Measurements from ENCODE around the gene TMEM9.

Gene TMEM9

GRCh38 chr1:201145816-201146215 lies 8.5 kb downstream of the TMEM9 start:
- DNase-seq (ENCODE audit: low spot score) = no peak

- DNase-seq (ENCODE audit: low spot score) = no peak
Observed at GRCh38 chr1:201145132-201145531, 9.1 kb downstream of the TMEM9 start.

GRCh38 chr1:201144701-201145100 lies 9.6 kb downstream of the TMEM9 start:
- DNase-seq (ENCODE audit: low spot score) = no peak

GRCh38 chr1:201143726-201144635 lies 10.3 kb downstream of the TMEM9 start:
- no peak for DNase-seq (ENCODE audit: low spot score)

GRCh38 chr1:201142849-201143725 lies 11.2 kb downstream of the TMEM9 start:
- no peak for DNase-seq (ENCODE audit: low spot score)

DNA sequence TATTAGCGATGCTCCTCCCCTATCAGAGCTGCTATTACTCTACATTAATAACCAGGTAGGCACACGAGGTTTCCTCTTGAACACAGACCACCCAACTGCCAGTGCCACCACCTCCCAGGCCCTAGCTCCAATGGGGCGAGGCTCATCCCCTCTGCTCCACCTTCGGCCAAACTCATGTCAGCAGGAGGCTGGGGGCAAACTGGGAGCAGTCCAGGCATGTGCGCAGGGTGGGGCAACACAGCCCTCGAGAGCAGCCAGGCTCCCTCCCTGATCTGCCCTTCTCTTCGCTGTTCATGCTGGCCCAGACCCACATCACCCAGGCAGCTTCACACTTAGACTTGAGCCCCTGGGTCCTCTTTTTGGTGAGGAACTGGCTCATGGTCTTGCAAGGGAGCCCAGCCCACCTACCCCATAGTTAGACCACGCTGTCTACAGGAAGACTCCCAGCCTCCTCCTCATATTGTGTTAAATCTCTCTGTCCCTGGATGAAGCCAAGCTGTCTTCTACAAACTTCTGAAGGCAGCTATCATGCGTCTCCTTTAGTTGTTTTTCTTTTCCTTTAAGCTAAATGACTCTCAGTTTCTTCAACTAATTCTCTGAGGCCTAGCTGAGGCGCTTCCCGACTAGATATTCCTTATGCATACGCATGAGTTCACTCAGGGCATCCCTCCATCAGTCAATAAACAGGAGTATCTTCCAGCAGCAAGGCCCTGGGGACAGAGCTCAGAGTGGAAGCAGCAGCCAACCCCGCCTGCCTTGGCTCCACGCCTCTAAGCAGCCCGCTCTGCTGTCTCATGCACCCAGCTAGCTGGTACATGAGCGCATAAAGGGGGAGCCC lies 12.0 kb downstream of the TMEM9 start:
- no peak for DNase-seq (ENCODE audit: low spot score)

- no peak for DNase-seq (ENCODE audit: low spot score)
Observed at GRCh38 chr1:201141418-201141817, 12.9 kb downstream of the TMEM9 start.

- no peak for DNase-seq (ENCODE audit: low spot score)
Observed at GRCh38 chr1:201140941-201141260, 13.4 kb downstream of the TMEM9 start.

- DNase-seq (ENCODE audit: low spot score) = no peak
Observed at GRCh38 chr1:201140235-201140940, 13.9 kb downstream of the TMEM9 start.

DNA sequence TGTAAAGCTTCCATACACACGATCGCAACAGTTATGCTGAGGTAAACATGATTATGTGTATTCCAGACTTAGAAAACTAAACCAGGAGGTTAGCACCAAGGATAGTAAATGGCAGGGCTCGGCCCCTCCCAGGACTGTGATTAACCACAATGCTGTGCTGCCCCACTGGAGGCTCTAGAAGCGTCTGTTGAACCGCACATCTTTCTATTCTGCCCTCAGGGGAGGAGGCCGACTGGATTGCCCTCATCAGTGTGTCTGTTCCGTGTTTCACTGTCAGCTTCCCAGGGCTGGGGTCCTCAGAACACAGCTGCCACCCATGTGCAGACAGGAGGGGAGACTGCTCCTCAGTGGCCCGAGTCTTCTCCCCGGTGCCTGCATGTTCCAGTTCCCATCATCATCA lies 14.5 kb downstream of the TMEM9 start:
- no peak for DNase-seq (ENCODE audit: low spot score)

GRCh38 chr1:201139306-201139705 lies 15.0 kb downstream of the TMEM9 start:
- DNase-seq (ENCODE audit: low spot score) = no peak

GRCh38 chr1:201138311-201138840 lies 15.9 kb downstream of the TMEM9 start:
- DNase-seq (ENCODE audit: low spot score) = no peak

GRCh38 chr1:201137579-201138310 lies 16.5 kb downstream of the TMEM9 start:
- no peak for DNase-seq (ENCODE audit: low spot score)

DNA sequence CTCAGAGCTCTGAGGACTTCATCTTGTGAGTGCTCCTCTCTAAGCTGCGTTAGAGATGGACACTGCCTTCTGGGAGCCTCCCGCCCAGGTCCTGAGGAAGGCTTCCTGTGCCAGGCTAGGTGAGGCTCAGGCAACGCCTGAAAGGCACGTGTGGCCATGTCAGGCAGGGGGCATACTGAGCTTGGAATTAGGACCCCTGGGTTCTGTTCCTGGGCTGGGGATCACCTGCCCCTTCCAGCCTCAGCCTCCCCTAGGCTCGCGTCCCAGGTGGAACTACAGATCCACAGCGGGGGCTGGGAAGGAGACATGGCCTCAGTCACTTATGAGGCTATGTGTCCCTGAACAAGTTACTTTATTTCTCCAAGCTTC lies 17.3 kb downstream of the TMEM9 start:
- no peak for DNase-seq (ENCODE audit: low spot score)

- no peak for DNase-seq (ENCODE audit: low spot score)
Observed at GRCh38 chr1:201136355-201137023, 17.8 kb downstream of the TMEM9 start.

- DNase-seq (ENCODE audit: low spot score) = no peak
Observed at GRCh38 chr1:201134405-201134804, 19.9 kb downstream of the TMEM9 start.

- no peak for DNase-seq (ENCODE audit: low spot score)
Observed at GRCh38 chr1:201131398-201131797, 22.9 kb downstream of the TMEM9 start.

DNA sequence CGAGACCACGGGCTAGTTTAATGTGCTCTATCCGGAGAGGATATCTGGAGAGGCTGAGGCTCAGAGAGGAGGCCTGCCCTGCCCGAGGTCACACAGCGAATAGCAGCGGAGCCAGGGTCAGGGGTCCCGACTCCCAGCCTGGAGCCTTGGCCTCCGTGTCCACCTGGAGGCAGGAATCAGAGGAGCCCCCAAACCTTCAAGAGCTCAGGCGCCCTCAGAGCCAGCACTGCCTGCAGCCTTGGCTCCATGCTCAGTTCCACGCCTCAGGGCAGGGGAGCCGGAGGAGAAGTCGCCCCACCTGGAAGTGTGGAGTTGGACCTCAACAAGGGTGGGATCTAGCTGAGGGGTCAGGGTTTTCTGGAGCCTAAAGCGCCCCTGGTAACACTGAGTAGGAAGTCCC lies 25.3 kb downstream of the TMEM9 start:
- no peak for DNase-seq (ENCODE audit: low spot score)

DNA sequence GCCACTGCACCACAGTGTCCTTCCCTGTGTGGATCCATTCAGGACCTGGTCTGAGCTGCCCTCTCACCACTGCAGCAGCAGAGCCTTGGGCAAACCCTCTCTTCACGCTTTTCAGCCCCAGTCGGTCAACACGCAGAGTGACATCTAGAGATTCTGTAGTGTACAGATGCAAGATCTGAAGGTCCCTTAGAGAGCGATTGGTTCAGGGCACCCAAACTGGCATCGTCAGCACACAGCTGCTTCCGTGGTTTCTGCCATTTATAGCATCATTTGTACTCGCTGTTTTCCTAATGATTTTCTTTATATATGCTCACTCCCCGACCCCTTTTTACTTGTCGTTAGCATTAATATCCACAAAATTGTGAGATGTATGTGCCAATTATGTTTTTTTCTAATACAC lies 25.8 kb downstream of the TMEM9 start:
- no peak for DNase-seq (ENCODE audit: low spot score)
